ENCODE data around the gene PTAR1. TPM values are rescaled to one million over a fixed set of nuclear protein-coding genes. Genes with fewer than 3 reads are reported as not detected.
"Not testable (repeated sequence)": the region's sequence is repeated elsewhere in the genome, so short reads cannot be mapped to it uniquely, and the experiment has no call there.

PTAR1 gene
- total and polyA plus RNA-seq, 7 experiments from 2014 or later = 11.1 to 82.4 (median 60.2) TPM

- intact Hi-C loops (cut with micrococcal nuclease) = not testable (repeated sequence)
Observed at GRCh38 chr9:69799521-69799920, 39.7 kb upstream of the PTAR1 start.

GRCh38 chr9:69798744-69799143 lies 38.9 kb upstream of the PTAR1 start:
- Mint-ChIP-seq H3K36me3 (no peaks in the 10 kb centered on the region), H3K4me1 (peaks cover 0 to 2% (median 0%) of the 10 kb centered on the region in 7 donors), H3K27me3 (peaks cover under 1 to 35% (median 11%) of the 10 kb centered on the region in 5 donors), H3K4me3 (no peak overlapping the region), H3K27ac (no peak overlapping the region), H3K9me3 (no peaks in the 10 kb centered on the region)
- Histone ChIP-seq H3K36me3 (ENCODE audit: control insufficient read depth in 2 of 3, insufficient read depth in 3 of 3, low read length in 3 of 3) (no peaks in the 10 kb centered on the region), H3K4me3 (ENCODE audit: low read length) (no peak overlapping the region), H3K27me3 (ENCODE audit: control insufficient read depth in 2 of 2, insufficient read depth in 2 of 2, low read length in 2 of 2) (no peaks in the 10 kb centered on the region), H3K27ac (ENCODE audit: low read depth, low read length) (no peak overlapping the region), H3K9me3 (ENCODE audit: control insufficient read depth in 2 of 3, low read length in 3 of 3) (no peaks in the 10 kb centered on the region), H3K4me1 (ENCODE audit: control insufficient read depth in 2 of 2, insufficient read depth in 2 of 2, low read length in 2 of 2) (no peaks in the 10 kb centered on the region)
- intact Hi-C loops (cut with micrococcal nuclease) = no loop called here
- ATAC-seq = no peak
- POLR2A ChIA-PET = no interaction called here
- no peak for DNase-seq
- CTCF ChIA-PET = no interaction called here

More at GRCh38 chr9:69799521-69799920, 39.7 kb upstream of the PTAR1 start:
- H3K27ac Mint-ChIP-seq; H3K36me3 ChIP-seq (ENCODE audit: control insufficient read depth in 2 of 3, insufficient read depth in 3 of 3, low read length in 3 of 3); H3K36me3 Mint-ChIP-seq; H3K4me1 ChIP-seq (ENCODE audit: control insufficient read depth in 2 of 2, insufficient read depth in 2 of 2, low read length in 2 of 2); H3K27ac ChIP-seq (ENCODE audit: low read depth, low read length); CTCF ChIA-PET; DNase-seq; H3K27me3 ChIP-seq (ENCODE audit: control insufficient read depth in 2 of 2, insufficient read depth in 2 of 2, low read length in 2 of 2); H3K9me3 Mint-ChIP-seq; H3K9me3 ChIP-seq (ENCODE audit: control insufficient read depth in 2 of 3, low read length in 3 of 3); H3K4me1 Mint-ChIP-seq; ATAC-seq; POLR2A ChIA-PET; H3K4me3 Mint-ChIP-seq; H3K4me3 ChIP-seq (ENCODE audit: low read length): not testable (repeated sequence)
- H3K27me3 Mint-ChIP-seq = peaks cover 0 to 29% (median 7%) of the 10 kb centered on the region in 5 donors

- CTCF ChIA-PET = no interaction called here
- POLR2A ChIA-PET = no interaction called here
- Histone ChIP-seq H3K4me1 (ENCODE audit: control insufficient read depth in 2 of 2, insufficient read depth in 2 of 2, low read length in 2 of 2) (no peaks in the 10 kb centered on the region), H3K9me3 (ENCODE audit: control insufficient read depth in 2 of 3, low read length in 3 of 3) (no peaks in the 10 kb centered on the region), H3K27ac (ENCODE audit: low read depth, low read length) (no peak overlapping the region), H3K4me3 (ENCODE audit: low read length) (no peak overlapping the region), H3K36me3 (ENCODE audit: control insufficient read depth in 2 of 3, insufficient read depth in 3 of 3, low read length in 3 of 3) (no peaks in the 10 kb centered on the region), H3K27me3 (ENCODE audit: control insufficient read depth in 2 of 2, insufficient read depth in 2 of 2, low read length in 2 of 2) (no peaks in the 10 kb centered on the region)
- Mint-ChIP-seq H3K4me1 (peaks cover 0 to 2% (median 0%) of the 10 kb centered on the region in 7 donors), H3K9me3 (peaks cover 0 to 1% (median 0%) of the 10 kb centered on the region in 11 donors), H3K27me3 (peaks cover 5 to 36% (median 14%) of the 10 kb centered on the region in 5 donors), H3K4me3 (no peak overlapping the region), H3K27ac (no peak overlapping the region), H3K36me3 (no peaks in the 10 kb centered on the region)
- DNase-seq = no peak
- intact Hi-C loops (cut with micrococcal nuclease) = no loop called here
- no peak for ATAC-seq
Observed at GRCh38 chr9:69797675-69798074, 37.9 kb upstream of the PTAR1 start.

- Histone ChIP-seq H3K9me3 (ENCODE audit: control insufficient read depth in 2 of 3, low read length in 3 of 3) (no peaks in the 10 kb centered on the region), H3K36me3 (ENCODE audit: control insufficient read depth in 2 of 3, insufficient read depth in 3 of 3, low read length in 3 of 3) (no peaks in the 10 kb centered on the region), H3K27ac (ENCODE audit: low read depth, low read length) (no peak overlapping the region), H3K4me3 (ENCODE audit: low read length) (no peak overlapping the region), H3K27me3 (ENCODE audit: control insufficient read depth in 2 of 2, insufficient read depth in 2 of 2, low read length in 2 of 2) (no peaks in the 10 kb centered on the region), H3K4me1 (ENCODE audit: control insufficient read depth in 2 of 2, insufficient read depth in 2 of 2, low read length in 2 of 2) (no peaks in the 10 kb centered on the region)
- H3K27ac Mint-ChIP-seq = no peak overlapping the region
- H3K36me3 Mint-ChIP-seq = no peaks in the 10 kb centered on the region
- peaks cover 0 to 2% (median 0%) of the 10 kb centered on the region in 11 donors for H3K9me3 Mint-ChIP-seq
- POLR2A ChIA-PET = no interaction called here
- H3K4me1 Mint-ChIP-seq = no peaks in the 10 kb centered on the region
- no peak for DNase-seq
- H3K27me3 Mint-ChIP-seq = peaks cover 11 to 59% (median 23%) of the 10 kb centered on the region in 5 donors
- intact Hi-C loops (cut with micrococcal nuclease) = no loop called here
- H3K4me3 Mint-ChIP-seq = no peak overlapping the region
- ATAC-seq = no peak
- CTCF ChIA-PET = interaction anchor here (1.2 kb wide), 1 partner anchor 13 kb away, joined by 3 read pairs; no protein-coding TSS in a partner anchor
Observed at GRCh38 chr9:69794356-69794755, 34.5 kb upstream of the PTAR1 start.

- Histone ChIP-seq H3K4me1 (ENCODE audit: control insufficient read depth in 2 of 2, insufficient read depth in 2 of 2, low read length in 2 of 2) (no peaks in the 10 kb centered on the region), H3K9me3 (ENCODE audit: control insufficient read depth in 2 of 3, low read length in 3 of 3) (no peaks in the 10 kb centered on the region), H3K4me3 (ENCODE audit: low read length) (no peak overlapping the region), H3K27ac (ENCODE audit: low read depth, low read length) (no peak overlapping the region), H3K36me3 (ENCODE audit: control insufficient read depth in 2 of 3, insufficient read depth in 3 of 3, low read length in 3 of 3) (no peaks in the 10 kb centered on the region), H3K27me3 (ENCODE audit: control insufficient read depth in 2 of 2, insufficient read depth in 2 of 2, low read length in 2 of 2) (no peaks in the 10 kb centered on the region)
- no peak overlapping the region for H3K4me3 Mint-ChIP-seq
- intact Hi-C loops (cut with micrococcal nuclease) = no loop called here
- ChIA-PET CTCF (no interaction called here), POLR2A (no interaction called here)
- ATAC-seq = no peak
- H3K27me3 Mint-ChIP-seq = peaks cover 17 to 39% (median 20%) of the 10 kb centered on the region in 5 donors
- DNase-seq = no peak
- H3K4me1 Mint-ChIP-seq = no peaks in the 10 kb centered on the region
- no peak overlapping the region for H3K27ac Mint-ChIP-seq
- H3K36me3 Mint-ChIP-seq = no peaks in the 10 kb centered on the region
- peaks cover 0 to 7% (median 2%) of the 10 kb centered on the region in 11 donors for H3K9me3 Mint-ChIP-seq
Observed at GRCh38 chr9:69785757-69786156, 25.9 kb upstream of the PTAR1 start.

GRCh38 chr9:69773258-69773657 lies 13.4 kb upstream of the PTAR1 start:
- ChIA-PET POLR2A (no interaction called here), CTCF (no interaction called here)
- Mint-ChIP-seq H3K9me3 (peaks cover 0 to 7% (median 0%) of the 10 kb centered on the region in 11 donors), H3K27ac (no peak overlapping the region), H3K4me1 (no peaks in the 10 kb centered on the region), H3K27me3 (peaks cover 0 to 15% (median 0%) of the 10 kb centered on the region in 5 donors), H3K36me3 (peaks cover 0 to 3% (median 0%) of the 10 kb centered on the region in 5 donors), H3K4me3 (no peak overlapping the region)
- Histone ChIP-seq H3K36me3 (ENCODE audit: control insufficient read depth in 2 of 3, insufficient read depth in 3 of 3, low read length in 3 of 3) (no peaks in the 10 kb centered on the region), H3K27ac (ENCODE audit: low read depth, low read length) (no peak overlapping the region), H3K4me3 (ENCODE audit: low read length) (no peak overlapping the region), H3K4me1 (ENCODE audit: control insufficient read depth in 2 of 2, insufficient read depth in 2 of 2, low read length in 2 of 2) (no peaks in the 10 kb centered on the region), H3K27me3 (ENCODE audit: control insufficient read depth in 2 of 2, insufficient read depth in 2 of 2, low read length in 2 of 2) (no peaks in the 10 kb centered on the region), H3K9me3 (ENCODE audit: control insufficient read depth in 2 of 3, low read length in 3 of 3) (no peaks in the 10 kb centered on the region)
- ATAC-seq (no peak), DNase-seq (no peak)
- intact Hi-C loops (cut with micrococcal nuclease) = no loop called here

- Mint-ChIP-seq H3K4me3 (no peak overlapping the region), H3K36me3 (no peaks in the 10 kb centered on the region), H3K4me1 (no peaks in the 10 kb centered on the region), H3K27me3 (peaks cover 0 to 11% (median 0%) of the 10 kb centered on the region in 5 donors), H3K9me3 (peaks cover 0 to 4% (median 0%) of the 10 kb centered on the region in 11 donors), H3K27ac (no peak overlapping the region)
- CTCF ChIA-PET = no interaction called here
- intact Hi-C loops (cut with micrococcal nuclease) = no loop called here
- Histone ChIP-seq H3K4me1 (ENCODE audit: control insufficient read depth in 2 of 2, insufficient read depth in 2 of 2, low read length in 2 of 2) (no peaks in the 10 kb centered on the region), H3K4me3 (ENCODE audit: low read length) (no peak overlapping the region), H3K9me3 (ENCODE audit: control insufficient read depth in 2 of 3, low read length in 3 of 3) (no peaks in the 10 kb centered on the region), H3K27ac (ENCODE audit: low read depth, low read length) (no peak overlapping the region), H3K27me3 (ENCODE audit: control insufficient read depth in 2 of 2, insufficient read depth in 2 of 2, low read length in 2 of 2) (no peaks in the 10 kb centered on the region), H3K36me3 (ENCODE audit: control insufficient read depth in 2 of 3, insufficient read depth in 3 of 3, low read length in 3 of 3) (no peaks in the 10 kb centered on the region)
- POLR2A ChIA-PET = no interaction called here
- ATAC-seq (no peak), DNase-seq (no peak)
Observed at GRCh38 chr9:69771775-69772418, 12.1 kb upstream of the PTAR1 start.
